Measurements from ENCODE around the gene HDGFL3. TPM values are rescaled to one million over a fixed set of nuclear protein-coding genes. Genes with fewer than 3 reads are reported as not detected.

Gene HDGFL3
- polyA plus RNA-seq, 2 of the 4 experiments (the other 2 are of a cell fraction) = 47.4 to 91.2 TPM

DNA sequence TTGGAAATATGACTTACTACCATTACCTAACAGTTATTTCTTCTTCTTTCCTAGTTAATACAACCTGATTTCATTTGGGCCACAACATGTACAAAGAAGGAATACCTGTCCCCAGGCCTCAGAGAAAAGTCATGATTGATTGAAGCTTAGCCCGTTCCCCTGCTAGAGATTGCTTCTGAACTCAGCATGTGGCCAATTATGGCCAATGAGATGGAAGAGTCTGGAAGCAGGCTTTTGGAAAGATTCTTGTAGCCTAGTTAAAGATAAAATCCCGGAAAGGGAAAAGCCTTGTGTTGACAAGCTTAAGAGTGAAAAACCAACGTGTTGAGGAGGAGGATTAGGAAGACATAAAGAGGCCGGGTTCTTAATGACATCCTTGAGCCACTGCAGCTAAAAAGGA lies 117.2 kb downstream of the HDGFL3 start:
- no peaks in the 10 kb centered on the region for H3K9me3 ChIP-seq
- ChIA-PET POLR2A (no interaction called here), CTCF (interaction anchor here (1.0 to 1.3 kb wide), 2 partner anchors 11 to 158 kb away, joined by 3 to 6 read pairs; no protein-coding TSS in a partner anchor)
- no peak overlapping the region for H3K4me3 ChIP-seq
- no peak overlapping the region for H3K4me2 ChIP-seq
- ATAC-seq = no peak
- WGBS (ENCODE audit: missing lambda C conversion rate) = 57% methylated on average over 4 of the region's 4 CpGs
- no peak overlapping the region for H3K27ac ChIP-seq
- H3K4me1 ChIP-seq = no peaks in the 10 kb centered on the region
- no peak for DNase-seq (ENCODE audit: low read depth in 1 of 2, low spot score in 1 of 2)
- FAIRE-seq = no peak
- TF ChIP-seq, protein P1, sequence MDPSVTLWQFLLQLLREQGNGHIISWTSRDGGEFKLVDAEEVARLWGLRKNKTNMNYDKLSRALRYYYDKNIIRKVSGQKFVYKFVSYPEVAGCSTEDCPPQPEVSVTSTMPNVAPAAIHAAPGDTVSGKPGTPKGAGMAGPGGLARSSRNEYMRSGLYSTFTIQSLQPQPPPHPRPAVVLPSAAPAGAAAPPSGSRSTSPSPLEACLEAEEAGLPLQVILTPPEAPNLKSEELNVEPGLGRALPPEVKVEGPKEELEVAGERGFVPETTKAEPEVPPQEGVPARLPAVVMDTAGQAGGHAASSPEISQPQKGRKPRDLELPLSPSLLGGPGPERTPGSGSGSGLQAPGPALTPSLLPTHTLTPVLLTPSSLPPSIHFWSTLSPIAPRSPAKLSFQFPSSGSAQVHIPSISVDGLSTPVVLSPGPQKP (IDR thresholded peaks at IDR 0.05; ENCODE audit: low read depth, low read length) = no peak
- TF ChIP-seq RAD21 (conservative IDR thresholded peaks at IDR 0.05 in 1 of 2, IDR thresholded peaks at IDR 0.05 in 1 of 2) (no peak), ZNF302 (CRISPR knock-in tag; IDR thresholded peaks at IDR 0.05) (no peak), EHMT2 (IDR thresholded peaks at IDR 0.05; ENCODE audit: low read depth) (no peak), JUN (IDR thresholded peaks at IDR 0.05) (no peak), RCOR1 (IDR thresholded peaks at IDR 0.05; ENCODE audit: low read depth, low read length) (no peak), FOXS1 (CRISPR knock-in tag; IDR thresholded peaks at IDR 0.05) (no peak), RNF2 (IDR thresholded peaks at IDR 0.05; ENCODE audit: borderline replicate concordance, low read depth) (no peak), TP53 (CRISPR knock-in tag; IDR thresholded peaks at IDR 0.05) (no peak)
- TF ChIP-seq, protein P2, sequence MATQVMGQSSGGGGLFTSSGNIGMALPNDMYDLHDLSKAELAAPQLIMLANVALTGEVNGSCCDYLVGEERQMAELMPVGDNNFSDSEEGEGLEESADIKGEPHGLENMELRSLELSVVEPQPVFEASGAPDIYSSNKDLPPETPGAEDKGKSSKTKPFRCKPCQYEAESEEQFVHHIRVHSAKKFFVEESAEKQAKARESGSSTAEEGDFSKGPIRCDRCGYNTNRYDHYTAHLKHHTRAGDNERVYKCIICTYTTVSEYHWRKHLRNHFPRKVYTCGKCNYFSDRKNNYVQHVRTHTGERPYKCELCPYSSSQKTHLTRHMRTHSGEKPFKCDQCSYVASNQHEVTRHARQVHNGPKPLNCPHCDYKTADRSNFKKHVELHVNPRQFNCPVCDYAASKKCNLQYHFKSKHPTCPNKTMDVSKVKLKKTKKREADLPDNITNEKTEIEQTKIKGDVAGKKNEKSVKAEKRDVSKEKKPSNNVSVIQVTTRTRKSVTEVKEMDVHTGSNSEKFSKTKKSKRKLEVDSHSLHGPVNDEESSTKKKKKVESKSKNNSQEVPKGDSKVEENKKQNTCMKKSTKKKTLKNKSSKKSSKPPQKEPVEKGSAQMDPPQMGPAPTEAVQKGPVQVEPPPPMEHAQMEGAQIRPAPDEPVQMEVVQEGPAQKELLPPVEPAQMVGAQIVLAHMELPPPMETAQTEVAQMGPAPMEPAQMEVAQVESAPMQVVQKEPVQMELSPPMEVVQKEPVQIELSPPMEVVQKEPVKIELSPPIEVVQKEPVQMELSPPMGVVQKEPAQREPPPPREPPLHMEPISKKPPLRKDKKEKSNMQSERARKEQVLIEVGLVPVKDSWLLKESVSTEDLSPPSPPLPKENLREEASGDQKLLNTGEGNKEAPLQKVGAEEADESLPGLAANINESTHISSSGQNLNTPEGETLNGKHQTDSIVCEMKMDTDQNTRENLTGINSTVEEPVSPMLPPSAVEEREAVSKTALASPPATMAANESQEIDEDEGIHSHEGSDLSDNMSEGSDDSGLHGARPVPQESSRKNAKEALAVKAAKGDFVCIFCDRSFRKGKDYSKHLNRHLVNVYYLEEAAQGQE (IDR thresholded peaks at IDR 0.05) = no peak

DNA sequence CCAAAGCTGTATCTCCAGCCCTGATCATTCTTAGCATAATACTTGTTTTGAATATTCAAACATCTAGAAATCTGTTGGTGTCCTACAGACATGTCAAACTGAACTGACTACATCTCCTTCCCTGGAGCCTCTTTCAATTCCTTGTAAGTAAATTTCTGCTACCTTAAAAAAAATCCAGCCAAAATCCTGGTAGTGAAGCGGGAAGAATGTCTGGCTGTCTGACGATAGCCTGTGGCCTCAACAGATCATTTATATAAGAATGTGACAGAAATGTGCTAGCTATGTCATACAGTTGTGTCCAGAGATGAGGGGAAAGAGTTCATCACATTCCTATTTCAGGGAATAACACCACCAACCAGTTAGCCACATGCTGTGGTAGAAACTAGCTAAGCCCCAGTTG lies 118.7 kb downstream of the HDGFL3 start:
- TF ChIP-seq TFCP2L1 (CRISPR knock-in tag; IDR thresholded peaks at IDR 0.05) = no peak
- no peak for TF ChIP-seq KDM1A (IDR thresholded peaks at IDR 0.05; ENCODE audit: low read depth)
- no peak for TF ChIP-seq TP53 (CRISPR knock-in tag; IDR thresholded peaks at IDR 0.05)
- no peak for TF ChIP-seq MYC (IDR thresholded peaks at IDR 0.05; ENCODE audit: borderline replicate concordance, low read length)
- TF ChIP-seq, protein P1 (IDR thresholded peaks at IDR 0.05; ENCODE audit: low read depth, low read length) = no peak
- TF ChIP-seq, protein P3, sequence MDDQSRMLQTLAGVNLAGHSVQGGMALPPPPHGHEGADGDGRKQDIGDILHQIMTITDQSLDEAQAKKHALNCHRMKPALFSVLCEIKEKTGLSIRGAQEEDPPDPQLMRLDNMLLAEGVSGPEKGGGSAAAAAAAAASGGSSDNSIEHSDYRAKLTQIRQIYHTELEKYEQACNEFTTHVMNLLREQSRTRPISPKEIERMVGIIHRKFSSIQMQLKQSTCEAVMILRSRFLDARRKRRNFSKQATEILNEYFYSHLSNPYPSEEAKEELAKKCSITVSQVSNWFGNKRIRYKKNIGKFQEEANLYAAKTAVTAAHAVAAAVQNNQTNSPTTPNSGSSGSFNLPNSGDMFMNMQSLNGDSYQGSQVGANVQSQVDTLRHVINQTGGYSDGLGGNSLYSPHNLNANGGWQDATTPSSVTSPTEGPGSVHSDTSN (IDR thresholded peaks at IDR 0.05) = no peak
- TF ChIP-seq RFX5 (IDR thresholded peaks at IDR 0.05) = no peak
- no peak for TF ChIP-seq RNF2 (IDR thresholded peaks at IDR 0.05; ENCODE audit: borderline replicate concordance, low read depth)
- TF ChIP-seq CBX8 (IDR thresholded peaks at IDR 0.05) = no peak
- no peak for TF ChIP-seq CHD4 (IDR thresholded peaks at IDR 0.05; ENCODE audit: borderline replicate concordance)
- TF ChIP-seq ZNF302 (CRISPR knock-in tag; IDR thresholded peaks at IDR 0.05) = no peak
- TF ChIP-seq HOXA7 (CRISPR knock-in tag; IDR thresholded peaks at IDR 0.05) = no peak
- TF ChIP-seq MAFK (IDR thresholded peaks at IDR 0.05; ENCODE audit: partially characterized antibody) = no peak
- no peak for TF ChIP-seq CEBPB (IDR thresholded peaks at IDR 0.05)
- TF ChIP-seq SREBF2 (IDR thresholded peaks at IDR 0.05) = no peak
- no peak for TF ChIP-seq ZC3H11A (IDR thresholded peaks at IDR 0.05)
- TF ChIP-seq BHLHE40 (IDR thresholded peaks at IDR 0.05; ENCODE audit: low read depth, low read length) = no peak
- no peak for TF ChIP-seq FOXS1 (CRISPR knock-in tag; IDR thresholded peaks at IDR 0.05)
- TF ChIP-seq KDM5A (IDR thresholded peaks at IDR 0.05) = no peak
- TF ChIP-seq, protein P4, sequence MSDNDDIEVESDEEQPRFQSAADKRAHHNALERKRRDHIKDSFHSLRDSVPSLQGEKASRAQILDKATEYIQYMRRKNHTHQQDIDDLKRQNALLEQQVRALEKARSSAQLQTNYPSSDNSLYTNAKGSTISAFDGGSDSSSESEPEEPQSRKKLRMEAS (IDR thresholded peaks at IDR 0.05) = no peak
- no peaks in the 10 kb centered on the region for H3K4me1 ChIP-seq
- POLR2A ChIA-PET = no interaction called here
- CTCF ChIA-PET = interaction anchor here (0.8 to 1.1 kb wide), 3 partner anchors 11 to 88 kb away, joined by 3 read pairs; no protein-coding TSS in a partner anchor
- H3K4me2 ChIP-seq = no peak overlapping the region
- DNase-seq (ENCODE audit: low read depth in 1 of 2, low spot score in 1 of 2) = no peak
- H3K4me3 ChIP-seq = no peak overlapping the region
- H3K9me3 ChIP-seq = no peaks in the 10 kb centered on the region
- ATAC-seq = no peak
- H3K27ac ChIP-seq = no peak overlapping the region
- no peak for FAIRE-seq
- 76% methylated on average over 2 of the region's 2 CpGs for WGBS (ENCODE audit: missing lambda C conversion rate)
